ENCODE measurements around the gene STARD3. TPM values are rescaled to one million over a fixed set of nuclear protein-coding genes. Genes with fewer than 3 reads are reported as not detected.

The STARD3 gene
- total RNA-seq, 1 donor from 2014 or later, result 54.7 TPM

DNA sequence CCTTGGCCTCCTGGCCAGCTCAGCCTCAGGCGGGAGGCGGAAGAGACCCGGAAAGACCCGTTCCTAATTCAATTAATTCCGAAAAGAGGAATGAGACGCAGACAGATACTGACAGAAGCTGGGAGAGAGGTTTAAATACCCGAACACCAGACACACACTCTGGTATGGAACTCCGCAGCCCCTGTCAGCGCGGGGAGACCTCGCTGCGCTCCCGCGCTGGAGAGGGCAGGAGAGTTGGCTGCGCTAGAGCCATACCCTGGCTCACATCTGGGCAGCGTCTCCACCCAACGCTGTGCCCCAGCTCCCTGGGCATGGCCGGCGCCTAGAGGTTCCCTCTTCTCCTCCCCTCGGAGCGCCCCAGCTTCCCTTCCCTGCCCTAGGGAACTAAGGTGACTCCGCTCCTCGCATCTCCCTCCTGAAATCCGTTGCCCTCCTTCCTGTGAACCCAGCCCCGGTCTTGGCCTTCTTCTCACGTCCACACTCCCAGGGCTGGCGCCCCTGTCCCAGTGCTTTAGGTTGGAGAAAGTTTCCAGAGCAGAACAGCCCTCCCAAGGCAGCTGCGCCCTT, 37.2 kb upstream of the STARD3 start:
- H3K4me3 Mint-ChIP-seq, result no peak overlapping the region
- intact Hi-C loops (cut with micrococcal nuclease), result no loop called here

GRCh38 chr17:39600288-39600996, 36.5 kb upstream of the STARD3 start:
- Mint-ChIP-seq H3K9me3 (no peaks in the 10 kb centered on the region), H3K4me1 (ENCODE audit: low read depth) (peaks cover 12% of the 10 kb centered on the region), H3K36me3 (ENCODE audit: low read depth) (peaks cover 2% of the 10 kb centered on the region), H3K27me3 (ENCODE audit: insufficient read depth) (peaks cover 80% of the 10 kb centered on the region), H3K27ac (no peak overlapping the region), H3K4me3 (no peak overlapping the region)
- intact Hi-C loops (cut with micrococcal nuclease), result no loop called here
- no peak for DNase-seq (ENCODE audit: low spot score)

More for the DNA sequence above, 37.2 kb upstream of the STARD3 start:
- Mint-ChIP-seq H3K4me1 (ENCODE audit: low read depth) (peaks cover 12% of the 10 kb centered on the region), H3K36me3 (ENCODE audit: low read depth) (peaks cover 2% of the 10 kb centered on the region), H3K9me3 (no peaks in the 10 kb centered on the region), H3K27ac (peak overlapping the region; percentile 55), H3K27me3 (ENCODE audit: insufficient read depth) (peaks cover 81% of the 10 kb centered on the region)
- DNase-seq (ENCODE audit: low spot score), result no peak

DNA sequence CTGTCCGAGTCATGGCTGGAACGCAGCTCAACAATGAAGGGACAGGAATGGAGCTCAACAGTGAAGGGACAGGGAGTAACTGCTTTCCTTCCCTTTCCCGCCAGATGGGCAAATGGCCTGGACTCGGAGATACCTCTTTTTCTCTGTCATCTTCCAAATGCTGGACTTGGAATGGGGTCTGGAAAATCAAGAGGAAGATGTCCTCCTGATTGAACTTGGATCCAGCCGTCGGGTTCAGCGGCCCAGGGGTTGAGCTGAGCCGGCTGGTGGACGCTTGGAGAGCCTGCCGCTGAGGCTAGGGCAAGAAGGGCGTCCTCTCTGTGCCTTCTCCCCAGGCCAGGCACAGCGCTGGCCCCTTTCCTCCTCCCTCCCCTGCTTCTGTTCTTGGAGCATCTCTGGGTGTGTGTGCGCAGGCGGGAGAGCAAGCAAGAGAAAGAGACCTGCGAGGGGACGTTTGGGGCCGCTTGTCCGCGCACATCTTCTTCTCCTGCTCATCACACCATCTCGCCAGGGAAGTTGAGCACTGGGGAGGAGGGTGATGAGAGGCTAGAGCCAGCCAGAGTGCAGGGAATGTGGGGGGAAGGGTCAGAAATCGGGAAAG, 35.8 kb upstream of the STARD3 start:
- Mint-ChIP-seq H3K27ac (no peak overlapping the region), H3K4me1 (ENCODE audit: low read depth) (peaks cover 12% of the 10 kb centered on the region), H3K4me3 (no peak overlapping the region), H3K27me3 (ENCODE audit: insufficient read depth) (peaks cover 77% of the 10 kb centered on the region), H3K9me3 (no peaks in the 10 kb centered on the region), H3K36me3 (ENCODE audit: low read depth) (no peaks in the 10 kb centered on the region)
- intact Hi-C loops (cut with micrococcal nuclease), result no loop called here
- DNase-seq (ENCODE audit: low spot score), result no peak

DNA sequence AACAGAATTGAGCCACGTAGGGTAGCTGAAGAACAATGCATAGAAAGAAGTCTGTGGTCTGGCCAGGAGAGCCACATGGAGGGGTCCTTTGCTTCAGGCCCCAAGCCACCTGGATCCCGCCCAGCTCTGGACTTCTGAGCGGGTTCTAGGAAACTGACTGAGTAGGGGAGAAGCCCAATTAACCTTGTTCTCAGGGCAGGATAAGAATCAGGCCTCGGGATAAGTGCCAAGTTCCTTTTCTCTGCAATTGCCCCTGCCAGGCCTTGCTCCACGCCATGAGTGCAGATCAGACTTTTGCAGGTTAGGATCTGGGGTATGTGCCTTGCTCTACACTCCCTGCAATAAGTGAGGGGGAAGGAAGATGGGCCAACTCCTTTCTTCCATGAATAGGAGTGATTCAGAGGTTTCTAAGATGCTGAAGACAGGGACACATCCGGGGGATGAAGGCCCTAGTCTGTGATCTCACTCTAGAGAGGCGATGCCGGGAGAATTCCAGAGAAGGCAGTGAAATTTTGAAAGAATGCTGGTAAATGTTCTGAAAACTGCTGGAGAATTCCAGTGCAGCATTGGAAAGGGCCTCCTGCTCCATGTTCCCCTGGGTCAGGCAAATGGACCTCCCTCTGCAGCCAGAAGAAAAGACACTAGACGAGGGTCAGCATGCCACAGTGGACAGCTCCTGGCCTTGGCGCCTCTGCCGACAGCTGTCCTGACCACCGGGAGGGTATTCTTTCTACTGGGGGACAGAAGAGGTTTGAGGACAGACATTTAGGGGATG, 35.0 kb upstream of the STARD3 start:
- Mint-ChIP-seq H3K27ac (no peak overlapping the region), H3K4me1 (ENCODE audit: low read depth) (peaks cover 10% of the 10 kb centered on the region), H3K9me3 (no peaks in the 10 kb centered on the region), H3K36me3 (ENCODE audit: low read depth) (no peaks in the 10 kb centered on the region), H3K4me3 (no peak overlapping the region), H3K27me3 (ENCODE audit: insufficient read depth) (peaks cover 73% of the 10 kb centered on the region)
- DNase-seq (ENCODE audit: low spot score), result no peak
- intact Hi-C loops (cut with micrococcal nuclease), result no loop called here

- Mint-ChIP-seq H3K9me3 (no peaks in the 10 kb centered on the region), H3K4me3 (no peak overlapping the region), H3K27me3 (ENCODE audit: insufficient read depth) (peaks cover 73% of the 10 kb centered on the region), H3K36me3 (ENCODE audit: low read depth) (no peaks in the 10 kb centered on the region), H3K27ac (no peak overlapping the region), H3K4me1 (ENCODE audit: low read depth) (peaks cover 8% of the 10 kb centered on the region)
- intact Hi-C loops (cut with micrococcal nuclease), result no loop called here
- no peak for DNase-seq (ENCODE audit: low spot score)
Observed at GRCh38 chr17:39602533-39603303, 34.2 kb upstream of the STARD3 start.

DNA sequence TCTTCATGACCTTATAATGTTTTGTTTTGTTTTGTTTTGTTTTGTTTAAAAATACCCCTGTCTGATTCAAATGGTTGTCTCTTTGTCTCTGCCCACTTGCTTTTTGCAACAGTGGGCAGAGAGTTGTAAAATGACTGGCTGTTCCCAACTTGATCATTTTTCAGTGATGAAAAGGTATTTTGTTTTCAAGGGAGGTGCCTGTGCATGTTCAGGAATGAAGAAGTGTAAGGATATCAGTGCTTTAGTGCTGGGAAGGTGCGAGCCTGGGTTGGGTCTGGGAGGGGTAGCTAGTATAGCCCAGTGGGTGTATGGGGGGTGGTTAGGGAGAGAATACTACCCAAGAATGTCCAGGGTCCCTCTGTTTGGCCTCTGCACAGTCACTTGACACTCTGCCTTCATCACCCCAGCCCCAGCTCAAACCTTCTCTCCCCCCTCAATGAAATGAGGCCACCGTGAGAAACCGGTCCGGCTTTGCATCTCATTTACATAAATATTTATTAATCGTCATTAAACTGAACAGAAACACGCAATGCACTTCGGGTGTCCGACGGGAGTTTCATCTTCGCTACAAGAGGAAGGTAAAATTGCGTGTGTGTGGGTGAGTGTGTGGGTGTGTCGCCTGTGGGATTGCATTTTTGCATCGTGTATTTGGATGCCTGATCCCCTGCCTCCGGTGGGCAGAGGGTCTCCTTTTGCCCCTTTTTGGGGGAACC, 33.5 kb upstream of the STARD3 start:
- H3K36me3 Mint-ChIP-seq (ENCODE audit: low read depth), result no peaks in the 10 kb centered on the region
- no peak overlapping the region for H3K4me3 Mint-ChIP-seq

GRCh38 chr17:39604911-39605491, 31.9 kb upstream of the STARD3 start:
- Mint-ChIP-seq H3K36me3 (ENCODE audit: low read depth) (no peaks in the 10 kb centered on the region), H3K4me1 (ENCODE audit: low read depth) (peaks cover 8% of the 10 kb centered on the region), H3K27me3 (ENCODE audit: insufficient read depth) (peaks cover 75% of the 10 kb centered on the region), H3K4me3 (no peak overlapping the region), H3K9me3 (no peaks in the 10 kb centered on the region), H3K27ac (peak overlapping the region; percentile 23)
- intact Hi-C loops (cut with micrococcal nuclease), result no loop called here
- DNase-seq (ENCODE audit: low spot score), result no peak

More for the DNA sequence above, 33.5 kb upstream of the STARD3 start:
- no peak for DNase-seq (ENCODE audit: low spot score)
- Mint-ChIP-seq H3K27ac (no peak overlapping the region), H3K27me3 (ENCODE audit: insufficient read depth) (peaks cover 67% of the 10 kb centered on the region), H3K9me3 (no peaks in the 10 kb centered on the region), H3K4me1 (ENCODE audit: low read depth) (peaks cover 8% of the 10 kb centered on the region)
- intact Hi-C loops (cut with micrococcal nuclease), result no loop called here

GRCh38 chr17:39605492-39606433, 31.2 kb upstream of the STARD3 start:
- Mint-ChIP-seq H3K36me3 (ENCODE audit: low read depth) (no peaks in the 10 kb centered on the region), H3K4me1 (ENCODE audit: low read depth) (peaks cover 8% of the 10 kb centered on the region), H3K9me3 (no peaks in the 10 kb centered on the region), H3K4me3 (peak overlapping the region; percentile 11), H3K27me3 (ENCODE audit: insufficient read depth) (peaks cover 71% of the 10 kb centered on the region), H3K27ac (no peak overlapping the region)
- DNase-seq (ENCODE audit: low spot score), result no peak
- intact Hi-C loops (cut with micrococcal nuclease), result no loop called here

GRCh38 chr17:39606434-39607056, 30.4 kb upstream of the STARD3 start:
- no peak overlapping the region for H3K27ac Mint-ChIP-seq
- H3K4me1 Mint-ChIP-seq (ENCODE audit: low read depth), result peaks cover 8% of the 10 kb centered on the region
- H3K9me3 Mint-ChIP-seq, result no peaks in the 10 kb centered on the region
- peaks cover 72% of the 10 kb centered on the region for H3K27me3 Mint-ChIP-seq (ENCODE audit: insufficient read depth)
- H3K4me3 Mint-ChIP-seq, result no peak overlapping the region
- intact Hi-C loops (cut with micrococcal nuclease), result no loop called here
- no peaks in the 10 kb centered on the region for H3K36me3 Mint-ChIP-seq (ENCODE audit: low read depth)
- no peak for DNase-seq (ENCODE audit: low spot score)

DNA sequence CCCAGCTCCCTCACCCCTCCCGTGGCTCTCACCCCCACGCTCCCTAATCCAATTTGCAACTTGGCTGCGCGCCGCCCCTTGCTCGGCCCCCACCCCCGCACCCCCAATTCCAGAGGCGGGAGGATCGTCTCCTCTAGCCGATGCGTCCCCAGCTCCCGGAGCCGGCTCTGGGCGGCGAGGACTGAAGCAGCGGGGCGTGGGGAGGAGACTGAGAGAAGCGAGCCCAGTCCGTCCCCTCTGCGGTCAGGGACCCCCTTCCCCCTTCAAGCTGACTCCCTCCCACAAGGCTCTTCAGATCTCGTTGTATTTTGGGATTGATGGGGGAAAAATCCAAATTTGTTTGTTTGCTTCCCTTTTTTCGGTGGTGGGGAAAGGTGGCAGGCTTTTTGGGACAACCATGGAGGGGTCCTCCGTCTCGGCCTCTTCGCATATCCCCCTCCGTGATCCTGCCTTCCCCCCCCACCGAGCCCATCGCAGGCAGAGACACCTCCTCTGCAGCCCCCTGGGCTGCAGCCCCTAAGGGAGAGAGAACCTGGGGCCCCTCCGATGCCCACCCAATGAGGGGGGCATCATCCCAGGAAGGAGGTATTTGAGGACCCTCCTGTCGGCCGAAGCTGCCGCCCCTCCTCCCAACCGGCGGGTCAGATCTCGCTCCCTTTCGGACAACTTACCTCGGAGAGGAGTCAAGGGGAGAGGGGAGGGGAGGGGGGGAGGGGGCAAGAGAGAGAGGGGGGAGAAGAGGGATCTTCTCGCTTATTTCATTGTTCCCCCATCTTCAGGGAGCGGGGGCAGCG, 29.7 kb upstream of the STARD3 start:
- no peak overlapping the region for H3K27ac Mint-ChIP-seq
- H3K36me3 Mint-ChIP-seq (ENCODE audit: low read depth), result no peaks in the 10 kb centered on the region
- intact Hi-C loops (cut with micrococcal nuclease), result no loop called here
- H3K9me3 Mint-ChIP-seq, result no peaks in the 10 kb centered on the region
- peaks cover 8% of the 10 kb centered on the region for H3K4me1 Mint-ChIP-seq (ENCODE audit: low read depth)
- DNase-seq (ENCODE audit: low spot score), result no peak
- peaks cover 64% of the 10 kb centered on the region for H3K27me3 Mint-ChIP-seq (ENCODE audit: insufficient read depth)
- H3K4me3 Mint-ChIP-seq, result no peak overlapping the region

All from activated T-helper 1 cell treated with anti-CD3 and anti-CD28 coated beads, Interleukin-12 subunit alpha, Interleukin-12 subunit beta, Interleukin-2, Interleukin-4 antibody, amounts not matched to agents 30 ng/mL and 10 ng/mL and 1 ng/mL, durations not matched to agents 14 hours and 24 hours and 36 hours (primary cell).